Stimulated activated naive CD8-positive, alpha-beta T cell treated with anti-CD3 and anti-CD28 coated beads, Interleukin-15, Interleukin-2, amounts not matched to agents 100 U/mL and 50 U/mL, for 24 hours (primary cell): Measurements from ENCODE around the gene DLGAP1.
A peak's percentile ranks its signal among the peaks of the same experiment; 100 is the strongest.

ENCODE experiments used
- ATAC-seq: fragments of 150-1000 bp; cut with Tn5 transposase; one replicate; pipeline ENCODE4 v1.10.0; 2021
- DNase-seq: peaks from one replicate; pipeline ENCODE4 v3.0.0; 2021

Gene DLGAP1

DNA sequence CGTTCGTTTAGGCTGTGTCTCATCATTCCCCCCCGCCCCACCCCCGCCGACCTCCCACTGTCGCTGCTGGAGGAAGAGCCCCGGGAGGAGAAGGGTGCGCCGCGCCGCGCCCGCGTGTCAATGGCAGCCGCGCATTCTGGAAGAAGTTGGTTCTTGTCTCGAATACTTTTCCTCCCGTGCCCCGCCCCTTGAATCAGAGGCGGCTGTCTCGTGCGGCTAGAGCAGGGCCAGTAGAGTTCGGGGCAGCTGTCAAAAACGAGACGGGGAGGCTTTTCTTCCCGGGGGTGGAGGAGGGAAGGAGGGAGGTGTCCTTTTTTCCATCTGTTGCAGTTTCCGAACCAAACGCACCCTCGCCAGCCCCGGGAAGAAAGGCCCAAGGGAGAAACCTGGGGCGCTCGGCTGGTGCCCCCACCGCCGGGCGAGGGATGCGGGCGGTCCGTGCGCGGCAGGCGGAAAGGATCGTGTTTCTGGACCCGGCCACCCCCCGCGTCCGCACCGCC is 1005.5 kb downstream of the DLGAP1 start:
- DNase-seq, result peak; percentile 82

DNA sequence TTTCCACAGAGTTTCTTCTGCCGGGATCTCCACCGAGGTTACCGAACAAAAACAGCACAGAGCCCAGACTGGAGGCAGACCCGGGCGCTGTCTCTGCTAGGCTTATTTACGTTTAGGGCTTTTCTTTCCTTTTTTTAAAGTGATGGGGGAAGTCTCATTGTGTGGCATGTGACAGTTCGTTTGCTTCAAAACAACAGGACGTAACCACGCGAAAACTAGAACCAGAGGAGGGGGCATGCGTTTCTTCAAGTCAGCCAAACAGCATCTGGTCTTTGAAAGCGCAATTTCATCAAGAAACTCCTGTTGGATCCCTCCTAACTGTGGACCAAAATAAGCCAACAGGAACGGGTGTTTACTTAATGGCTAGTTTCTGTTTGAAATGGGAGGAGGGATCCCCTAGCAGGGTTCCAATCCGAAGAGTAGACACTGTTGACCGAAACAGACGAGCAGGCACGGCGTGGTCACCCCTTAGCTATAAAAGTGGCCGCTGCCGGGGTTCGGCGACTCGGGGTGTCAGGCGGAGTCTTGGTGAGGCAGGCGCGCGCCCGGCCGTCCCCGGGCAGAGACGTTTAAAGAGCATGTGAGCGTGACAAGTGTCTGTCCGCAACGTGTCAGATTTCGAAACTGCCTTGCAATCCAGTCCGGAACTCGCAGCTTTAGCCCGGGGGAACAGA is 1006.1 kb downstream of the DLGAP1 start:
- DNase-seq, result peak; percentile 43
- peak; percentile 29 for ATAC-seq

More for the DNA sequence above, 1005.5 kb downstream of the DLGAP1 start:
- no peak for ATAC-seq

DNA sequence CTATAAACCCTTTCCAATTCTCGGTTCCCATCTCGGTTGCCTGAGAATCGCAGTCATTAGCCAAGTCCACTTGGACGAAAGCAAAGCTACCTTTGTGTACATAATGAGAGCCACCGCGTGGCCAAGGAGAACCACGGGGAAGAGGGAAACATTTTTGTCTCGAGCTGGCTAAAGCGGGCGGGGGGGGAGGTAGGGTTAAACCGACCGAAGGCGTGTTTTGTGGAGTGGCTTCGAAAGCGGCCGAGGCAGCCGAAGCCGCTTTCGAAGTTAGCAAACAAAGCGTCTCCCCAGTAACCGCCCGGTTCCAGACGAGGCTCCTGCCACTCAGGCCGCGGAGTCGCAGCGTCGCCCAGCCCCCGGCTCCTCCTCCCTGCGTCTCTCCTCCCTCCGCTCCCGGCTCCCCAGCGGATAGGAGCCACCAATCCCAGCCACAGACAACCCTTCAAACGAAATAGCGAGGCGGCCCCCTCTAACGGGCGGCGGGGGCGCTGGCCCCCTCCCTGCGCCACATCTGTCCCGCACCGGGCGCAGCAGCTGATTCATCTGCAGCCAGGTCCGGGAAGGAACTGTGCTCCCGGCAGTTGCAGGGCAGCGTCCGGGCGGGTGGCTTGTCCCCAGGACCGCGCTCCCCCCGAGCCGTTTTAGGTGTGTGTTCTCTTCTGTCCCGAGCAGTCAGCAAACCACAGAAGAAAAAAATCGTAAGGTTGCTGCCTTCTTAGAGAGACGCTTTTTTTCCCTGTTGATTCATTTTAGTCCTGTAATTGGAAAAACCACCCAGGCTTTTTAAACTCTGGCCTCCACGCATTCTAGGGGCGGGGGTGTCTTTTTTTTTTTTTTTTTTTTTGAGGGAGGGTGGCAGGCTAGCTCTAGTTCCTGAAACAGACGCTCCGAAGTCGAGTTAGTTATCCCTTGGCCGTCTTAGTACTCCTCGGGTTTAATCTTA is 1006.9 kb downstream of the DLGAP1 start:
- DNase-seq, result peak; percentile 88
- peak; percentile 76 for ATAC-seq

DNA sequence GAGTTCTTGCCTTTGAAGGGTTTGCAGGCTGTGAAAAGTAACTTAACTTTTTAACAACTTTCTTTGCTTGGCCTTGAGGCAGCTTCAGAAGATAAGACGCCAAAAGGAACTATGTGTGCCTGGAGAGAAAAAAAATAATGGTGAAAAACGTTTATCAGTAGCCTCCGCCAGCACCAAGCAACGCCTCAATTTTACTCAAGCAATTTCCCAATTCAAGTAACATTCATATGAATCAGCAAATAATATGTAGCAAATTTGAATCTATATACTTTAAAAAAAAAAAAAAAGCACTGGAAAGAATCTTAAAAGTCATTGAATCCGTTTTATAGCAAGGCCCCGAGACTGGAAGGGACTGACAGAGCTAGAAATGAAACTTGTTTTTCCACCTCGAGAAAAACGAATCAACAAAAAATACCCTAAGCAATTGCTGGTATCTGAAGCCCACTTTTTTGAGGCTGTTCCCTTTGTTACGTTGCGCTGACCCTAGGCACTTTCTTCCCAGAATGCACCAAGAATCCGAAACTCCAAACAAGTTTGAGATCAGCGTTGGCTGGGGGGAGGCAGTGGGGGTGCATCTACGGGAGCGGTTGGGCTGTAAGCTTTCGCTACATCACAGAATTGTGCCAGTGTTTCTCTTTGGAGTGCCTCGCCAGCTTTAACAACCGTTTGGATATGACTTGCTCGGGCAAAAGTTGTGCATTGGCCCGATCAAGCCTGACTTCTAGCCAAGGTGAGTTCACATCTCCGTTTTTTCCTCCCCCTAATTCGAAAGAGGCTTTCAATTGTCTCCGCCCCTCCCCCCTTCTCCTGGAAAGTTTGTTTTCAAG is 1007.8 kb downstream of the DLGAP1 start:
- ATAC-seq, result no peak
- DNase-seq, result no peak
